ENCODE results near the gene KIF5C.
A peak's percentile ranks its signal among the peaks of the same experiment; 100 is the strongest.

KIF5C gene

DNA sequence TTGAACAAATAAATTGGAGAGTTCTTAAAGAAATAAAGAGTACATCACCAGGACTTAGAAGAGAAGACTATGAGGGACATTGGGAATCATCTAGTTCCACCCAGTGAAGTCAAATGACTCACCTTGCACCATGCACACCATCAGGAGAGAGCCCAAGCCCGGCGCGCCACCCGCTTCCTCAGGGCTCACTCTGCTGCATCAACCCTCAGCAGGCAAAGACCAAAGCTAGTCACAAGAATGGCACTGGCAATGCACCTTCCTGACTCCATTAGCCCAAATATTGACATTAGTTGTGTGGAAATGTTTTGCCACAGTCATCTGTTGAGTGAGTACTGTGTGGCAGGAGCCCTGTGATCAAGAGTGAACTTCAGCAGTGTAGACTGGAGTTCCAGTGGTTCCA, 156.4 kb downstream of the KIF5C start:
- DNase-seq: no peak
- ChIA-PET POLR2A (no interaction called here), CTCF (interaction anchor here (0.6 to 4.8 kb wide), 4 partner anchors 9 to 123 kb away, joined by 3 to 48 read pairs (median 4); no protein-coding TSS in a partner anchor)
- H3K27ac ChIP-seq (ENCODE audit: insufficient read depth in 1 of 2, low read depth in 1 of 2, low read length in 2 of 2, poor library complexity in 1 of 2, severe bottlenecking in 2 of 2): no peak overlapping the region
- no CpG with 5 or more reads among the region's 4 CpGs for WGBS (ENCODE audit: insufficient coverage)
- peaks cover 0 to 4% (median 2%) of the 10 kb centered on the region in 4 experiments for H3K4me1 ChIP-seq (ENCODE audit: control extremely low read depth in 1 of 4, control insufficient read depth in 4 of 4, insufficient read depth in 4 of 4, low read length in 3 of 4)
- H3K36me3 ChIP-seq (ENCODE audit: control insufficient read depth in 4 of 4, insufficient read depth in 4 of 4, low read length in 3 of 4): no peaks in the 10 kb centered on the region
- no peak overlapping the region for H3K4me3 ChIP-seq (ENCODE audit: control insufficient read depth in 1 of 7, extremely low read depth in 1 of 7, insufficient read depth in 4 of 7, low read depth in 2 of 7, low read length in 6 of 7)
- no peaks in the 10 kb centered on the region for H3K9me3 ChIP-seq (ENCODE audit: control extremely low read depth in 1 of 5, control insufficient read depth in 4 of 5, insufficient read depth in 2 of 5, low read depth in 1 of 5, low read length in 4 of 5)
- peaks cover 0 to 4% (median 0%) of the 10 kb centered on the region in 5 experiments for H3K27me3 ChIP-seq (replicated peaks in 2 of 5; ENCODE audit: control insufficient read depth in 4 of 5, insufficient read depth in 5 of 5, low read length in 4 of 5)

DNA sequence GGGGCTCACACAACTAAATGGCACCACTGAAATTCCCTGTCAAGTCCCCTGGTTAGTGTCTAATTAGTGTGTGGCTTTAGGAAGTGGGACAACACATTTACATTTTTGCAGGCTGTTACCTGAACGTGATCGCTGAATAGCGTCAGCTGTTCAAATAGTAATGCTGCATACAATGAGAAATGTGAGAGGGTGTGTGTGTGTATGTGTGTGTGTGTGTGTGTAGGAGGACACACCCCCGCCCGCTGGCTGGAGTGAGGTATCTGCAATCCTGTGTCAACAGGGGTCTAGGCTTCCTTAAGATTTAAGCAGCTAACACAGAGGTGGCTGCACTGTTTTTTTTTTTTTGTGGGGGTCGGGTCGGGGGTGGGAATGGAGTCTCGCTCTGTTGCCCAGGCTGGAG, 158.7 kb downstream of the KIF5C start:
- Histone ChIP-seq H3K36me3 (ENCODE audit: control insufficient read depth in 4 of 4, insufficient read depth in 4 of 4, low read length in 3 of 4) (no peaks in the 10 kb centered on the region), H3K9me3 (ENCODE audit: control extremely low read depth in 1 of 5, control insufficient read depth in 4 of 5, insufficient read depth in 2 of 5, low read depth in 1 of 5, low read length in 4 of 5) (no peaks in the 10 kb centered on the region), H3K4me1 (ENCODE audit: control extremely low read depth in 1 of 4, control insufficient read depth in 4 of 4, insufficient read depth in 4 of 4, low read length in 3 of 4) (peaks cover 0 to 12% (median 8%) of the 10 kb centered on the region in 4 experiments), H3K27me3 (replicated peaks in 2 of 5; ENCODE audit: control insufficient read depth in 4 of 5, insufficient read depth in 5 of 5, low read length in 4 of 5) (peaks cover 0 to 19% (median 9%) of the 10 kb centered on the region in 5 experiments), H3K27ac (ENCODE audit: insufficient read depth in 1 of 2, low read depth in 1 of 2, low read length in 2 of 2, poor library complexity in 1 of 2, severe bottlenecking in 2 of 2) (no peak overlapping the region), H3K4me3 (ENCODE audit: control insufficient read depth in 1 of 7, extremely low read depth in 1 of 7, insufficient read depth in 4 of 7, low read depth in 2 of 7, low read length in 6 of 7) (no peak overlapping the region)
- ChIA-PET CTCF (interaction anchor here (0.6 to 1.3 kb wide), 4 partner anchors 16 to 538 kb away, joined by 3 to 4 read pairs (median 4); no protein-coding TSS in a partner anchor), POLR2A (interaction anchor here (0.6 kb wide), 1 partner anchor 234 kb away, joined by 4 read pairs; no protein-coding TSS in a partner anchor)
- WGBS (ENCODE audit: insufficient coverage): 100% methylated on average over 5 of the region's 8 CpGs
- no peak for DNase-seq

DNA sequence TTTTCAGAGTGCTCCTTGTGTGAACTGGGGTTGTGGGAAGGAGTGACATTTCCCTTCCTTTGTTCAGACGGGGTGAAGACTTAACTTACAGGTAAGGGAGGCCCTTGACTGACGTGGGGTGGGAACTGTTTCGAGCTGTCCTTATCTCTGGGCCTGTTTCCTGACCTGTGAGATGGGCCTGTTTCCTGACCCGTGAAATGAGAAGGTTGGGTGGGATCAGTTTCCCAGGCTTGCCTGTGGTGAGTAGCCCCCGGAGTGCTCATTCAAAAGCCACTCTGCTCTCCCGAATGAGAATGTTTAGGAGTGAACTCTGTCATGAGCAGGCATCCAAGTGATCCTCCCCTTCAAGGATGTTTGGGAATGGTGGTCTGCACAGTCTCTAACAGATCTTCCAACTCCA, 159.4 kb downstream of the KIF5C start:
- DNase-seq: no peak
- Histone ChIP-seq H3K4me3 (ENCODE audit: control insufficient read depth in 1 of 7, extremely low read depth in 1 of 7, insufficient read depth in 4 of 7, low read depth in 2 of 7, low read length in 6 of 7) (no peak overlapping the region), H3K27ac (ENCODE audit: insufficient read depth in 1 of 2, low read depth in 1 of 2, low read length in 2 of 2, poor library complexity in 1 of 2, severe bottlenecking in 2 of 2) (no peak overlapping the region), H3K4me1 (ENCODE audit: control extremely low read depth in 1 of 4, control insufficient read depth in 4 of 4, insufficient read depth in 4 of 4, low read length in 3 of 4) (peaks cover 0 to 18% (median 13%) of the 10 kb centered on the region in 4 experiments), H3K27me3 (replicated peaks in 2 of 5; ENCODE audit: control insufficient read depth in 4 of 5, insufficient read depth in 5 of 5, low read length in 4 of 5) (peaks cover 0 to 26% (median 14%) of the 10 kb centered on the region in 5 experiments), H3K9me3 (ENCODE audit: control extremely low read depth in 1 of 5, control insufficient read depth in 4 of 5, insufficient read depth in 2 of 5, low read depth in 1 of 5, low read length in 4 of 5) (no peaks in the 10 kb centered on the region), H3K36me3 (ENCODE audit: control insufficient read depth in 4 of 4, insufficient read depth in 4 of 4, low read length in 3 of 4) (no peaks in the 10 kb centered on the region)
- WGBS (ENCODE audit: insufficient coverage): 96% methylated on average over 3 of the region's 6 CpGs
- POLR2A ChIA-PET: no interaction called here
- CTCF ChIA-PET: interaction anchor here (1.3 kb wide), 1 partner anchor 18 kb away, joined by 4 read pairs; no protein-coding TSS in a partner anchor

DNA sequence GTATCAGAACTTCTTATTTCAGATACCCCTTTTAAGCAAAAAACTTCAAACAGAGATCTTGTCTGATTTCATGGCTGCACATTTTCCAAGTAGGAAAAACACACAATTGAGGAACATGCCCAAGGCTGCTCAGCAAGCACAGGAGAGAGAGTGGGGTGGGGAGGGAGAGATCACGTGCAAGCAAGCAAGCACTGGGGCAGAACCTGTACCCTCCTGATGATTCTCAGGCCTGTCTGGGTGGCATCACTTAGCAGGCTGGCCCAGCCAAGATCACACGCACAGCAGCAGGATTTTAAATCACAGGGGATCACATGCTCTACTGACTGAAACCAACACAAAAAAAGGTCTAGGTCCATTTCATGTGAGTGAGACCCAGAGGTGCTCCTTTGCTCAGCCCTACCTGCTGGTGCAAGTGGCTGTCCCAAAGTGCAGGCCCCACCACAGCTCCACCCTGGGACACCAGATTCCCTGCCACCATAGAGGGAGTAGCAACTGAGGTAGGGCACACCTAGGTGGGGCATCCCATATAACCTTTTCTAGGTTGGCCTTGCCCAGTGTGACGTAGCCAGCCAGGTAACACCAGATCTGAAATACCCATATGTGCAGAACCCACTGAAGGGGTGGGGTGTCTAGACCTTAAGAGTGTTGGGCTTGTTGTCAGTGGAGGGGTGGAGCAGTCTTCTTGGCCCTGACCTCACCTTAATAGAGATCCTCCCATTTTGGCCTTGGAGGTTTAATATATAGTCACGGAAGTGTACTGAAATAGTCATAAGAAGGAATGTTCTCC, 161.7 kb downstream of the KIF5C start:
- Histone ChIP-seq H3K27ac (ENCODE audit: insufficient read depth in 1 of 2, low read depth in 1 of 2, low read length in 2 of 2, poor library complexity in 1 of 2, severe bottlenecking in 2 of 2) (no peak overlapping the region), H3K27me3 (replicated peaks in 2 of 5; ENCODE audit: control insufficient read depth in 4 of 5, insufficient read depth in 5 of 5, low read length in 4 of 5) (peaks cover 0 to 30% (median 19%) of the 10 kb centered on the region in 5 experiments), H3K4me3 (ENCODE audit: control insufficient read depth in 1 of 7, extremely low read depth in 1 of 7, insufficient read depth in 4 of 7, low read depth in 2 of 7, low read length in 6 of 7) (no peak overlapping the region), H3K36me3 (ENCODE audit: control insufficient read depth in 4 of 4, insufficient read depth in 4 of 4, low read length in 3 of 4) (no peaks in the 10 kb centered on the region), H3K4me1 (ENCODE audit: control extremely low read depth in 1 of 4, control insufficient read depth in 4 of 4, insufficient read depth in 4 of 4, low read length in 3 of 4) (peaks cover 0 to 18% (median 13%) of the 10 kb centered on the region in 4 experiments), H3K9me3 (ENCODE audit: control extremely low read depth in 1 of 5, control insufficient read depth in 4 of 5, insufficient read depth in 2 of 5, low read depth in 1 of 5, low read length in 4 of 5) (no peaks in the 10 kb centered on the region)
- no peak for DNase-seq
- CTCF ChIA-PET: no interaction called here
- WGBS (ENCODE audit: insufficient coverage): 98% methylated on average over 4 of the region's 4 CpGs
- POLR2A ChIA-PET: no interaction called here

DNA sequence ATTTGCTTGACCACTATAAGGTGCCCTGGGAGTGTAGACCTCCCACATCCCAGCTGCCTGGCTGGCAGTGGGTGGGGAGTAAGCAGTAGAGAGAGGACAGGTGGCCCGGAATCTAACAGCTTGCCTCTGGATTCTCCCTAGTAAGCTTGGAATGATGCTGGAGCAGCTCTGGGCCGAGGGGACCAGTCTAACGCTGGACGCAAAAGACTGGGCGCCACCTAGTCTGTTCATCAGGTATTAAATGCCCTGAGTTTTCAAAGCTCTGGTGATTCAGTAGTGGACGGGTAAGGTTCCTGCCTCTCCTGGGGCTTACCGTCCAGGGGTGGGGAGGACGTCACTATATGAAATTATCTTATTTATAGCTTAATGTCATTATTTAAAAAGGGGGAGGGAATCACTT, 162.8 kb downstream of the KIF5C start:
- H3K4me3 ChIP-seq (ENCODE audit: control insufficient read depth in 1 of 7, extremely low read depth in 1 of 7, insufficient read depth in 4 of 7, low read depth in 2 of 7, low read length in 6 of 7): peak overlapping the region in 2 of 7 experiments; percentile 57 to 68
- peaks cover 0 to 30% (median 19%) of the 10 kb centered on the region in 5 experiments for H3K27me3 ChIP-seq (replicated peaks in 2 of 5; ENCODE audit: control insufficient read depth in 4 of 5, insufficient read depth in 5 of 5, low read length in 4 of 5)
- peaks cover 0 to 15% (median 11%) of the 10 kb centered on the region in 4 experiments for H3K4me1 ChIP-seq (ENCODE audit: control extremely low read depth in 1 of 4, control insufficient read depth in 4 of 4, insufficient read depth in 4 of 4, low read length in 3 of 4)
- no peaks in the 10 kb centered on the region for H3K9me3 ChIP-seq (ENCODE audit: control extremely low read depth in 1 of 5, control insufficient read depth in 4 of 5, insufficient read depth in 2 of 5, low read depth in 1 of 5, low read length in 4 of 5)
- CTCF ChIA-PET: interaction anchor here (0.7 to 2.2 kb wide), 7 partner anchors 11 to 519 kb away, joined by 3 to 12 read pairs (median 3); no protein-coding TSS in a partner anchor
- POLR2A ChIA-PET: no interaction called here
- DNase-seq: no peak
- no peak overlapping the region for H3K27ac ChIP-seq (ENCODE audit: insufficient read depth in 1 of 2, low read depth in 1 of 2, low read length in 2 of 2, poor library complexity in 1 of 2, severe bottlenecking in 2 of 2)
- no peaks in the 10 kb centered on the region for H3K36me3 ChIP-seq (ENCODE audit: control insufficient read depth in 4 of 4, insufficient read depth in 4 of 4, low read length in 3 of 4)
- WGBS (ENCODE audit: insufficient coverage): 88% methylated on average over 4 of the region's 8 CpGs

DNA sequence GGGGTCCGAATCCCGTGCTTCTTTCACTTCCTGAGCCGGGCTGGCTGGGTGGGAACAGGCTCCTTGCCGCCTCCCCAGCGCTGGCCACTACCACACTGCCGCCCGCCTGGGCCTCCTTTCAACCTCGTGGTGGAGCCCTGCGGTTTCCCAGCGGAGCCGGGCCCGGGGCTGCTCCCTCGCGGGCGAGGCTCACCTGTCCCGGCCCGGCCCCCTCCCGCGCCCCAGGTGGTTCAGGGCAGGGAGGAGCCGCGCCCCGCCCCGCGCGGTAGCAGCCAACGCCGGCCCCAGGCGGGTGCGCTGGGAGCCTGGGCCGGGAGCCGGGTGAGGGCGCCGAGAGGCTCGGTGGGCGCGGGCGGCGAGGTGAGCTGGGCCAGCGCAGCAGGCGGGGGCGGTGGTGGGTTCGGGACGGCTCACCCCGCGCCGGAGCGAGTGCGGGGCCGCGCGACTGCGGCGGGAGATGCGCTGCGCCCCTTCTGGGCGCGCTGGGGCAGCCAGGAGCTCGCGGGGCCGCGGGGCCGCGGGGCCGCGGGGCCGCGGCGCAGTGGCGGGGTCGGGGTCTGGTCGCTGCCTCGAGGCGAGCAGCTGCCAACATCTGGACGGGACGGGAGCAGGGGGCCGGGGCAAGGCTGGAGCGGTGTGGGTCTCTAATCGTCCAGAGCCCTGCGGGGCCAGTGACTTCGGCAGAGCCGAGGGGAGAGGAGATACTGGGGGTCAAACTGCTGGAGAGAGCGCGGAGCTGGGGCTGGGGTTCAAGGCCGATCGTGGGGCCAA, 163.6 kb downstream of the KIF5C start, which contains the start of gene LYPD6B:
TSS of gene LYPD6B (plus strand) at position 258 of the 771 bp plus-strand sequence. CDS start 92,250 bp downstream, outside the sequence.
- peaks cover 0 to 15% (median 11%) of the 10 kb centered on the region in 4 experiments for H3K4me1 ChIP-seq (ENCODE audit: control extremely low read depth in 1 of 4, control insufficient read depth in 4 of 4, insufficient read depth in 4 of 4, low read length in 3 of 4)
- H3K9me3 ChIP-seq (ENCODE audit: control extremely low read depth in 1 of 5, control insufficient read depth in 4 of 5, insufficient read depth in 2 of 5, low read depth in 1 of 5, low read length in 4 of 5): no peaks in the 10 kb centered on the region
- no peaks in the 10 kb centered on the region for H3K36me3 ChIP-seq (ENCODE audit: control insufficient read depth in 4 of 4, insufficient read depth in 4 of 4, low read length in 3 of 4)
- peak within 1 kb of the TSS in 6 of 7 experiments; percentile 13 to 68 (median 54) for H3K4me3 ChIP-seq (ENCODE audit: control insufficient read depth in 1 of 7, extremely low read depth in 1 of 7, insufficient read depth in 4 of 7, low read depth in 2 of 7, low read length in 6 of 7)
- ChIA-PET CTCF (interaction anchor here (0.6 to 2.2 kb wide), 9 partner anchors 11 to 518 kb away, joined by 3 to 12 read pairs (median 4); no protein-coding TSS in a partner anchor), POLR2A (no interaction called here)
- 1% methylated on average over 61 of the region's 85 CpGs for WGBS (ENCODE audit: insufficient coverage)
- peaks cover 0 to 30% (median 19%) of the 10 kb centered on the region in 5 experiments for H3K27me3 ChIP-seq (replicated peaks in 2 of 5; ENCODE audit: control insufficient read depth in 4 of 5, insufficient read depth in 5 of 5, low read length in 4 of 5)
- no peak within 1 kb of the TSS for H3K27ac ChIP-seq (ENCODE audit: insufficient read depth in 1 of 2, low read depth in 1 of 2, low read length in 2 of 2, poor library complexity in 1 of 2, severe bottlenecking in 2 of 2)
- peak; percentile 8 to 58 (median 31) for DNase-seq

Data from common myeloid progenitor, CD34-positive (primary cell).